T-cell (primary cell): ENCODE results near the gene A3GALT2. TPM values are rescaled to one million over a fixed set of nuclear protein-coding genes. Genes with fewer than 3 reads are reported as not detected.

Experiments used
- total RNA-seq, 35 experiments: library from RNA in 6 of 35; stranded (reverse) in 6 of 35; fragments of 120-200 nt in 1 of 35; gene quantifications; one replicate each; pipeline versions ENCODE4 v1.2.1 to v1.2.4 and lab custom pipeline; 2013 to 2026

The A3GALT2 gene
- total RNA-seq, 5 donors from 2014 or later (not counting 1 experiment from before 2014, with no cell fraction given): 0.26 TPM; not detected in 4

Other genes with a start within 250 kb of the A3GALT2 start
- gene AZIN2, start 239.9 kb downstream of the A3GALT2 start, total RNA-seq: 10 to 100 TPM in 2 of 5 donors, 1 to 10 TPM in 3; 5.6 to 10.7 (median 9.7) TPM
- gene TRIM62, start 139.1 kb downstream of the A3GALT2 start, total RNA-seq: 10 to 100 TPM; 20.3 to 31.8 (median 24.3) TPM
- 10 to 100 TPM; 22.9 to 31.4 (median 24.5) TPM for gene ZNF362, start 64.6 kb downstream of the A3GALT2 start, total RNA-seq
- 10 to 100 TPM; 29.7 to 39.3 (median 37.9) TPM for gene PHC2, start 110.0 kb upstream of the A3GALT2 start, total RNA-seq
- gene ZSCAN20, start 151.5 kb upstream of the A3GALT2 start, total RNA-seq: 1 to 10 TPM; 1.2 to 3.1 (median 2.7) TPM